ENCODE results near the gene HOXB13.

Gene HOXB13

DNA sequence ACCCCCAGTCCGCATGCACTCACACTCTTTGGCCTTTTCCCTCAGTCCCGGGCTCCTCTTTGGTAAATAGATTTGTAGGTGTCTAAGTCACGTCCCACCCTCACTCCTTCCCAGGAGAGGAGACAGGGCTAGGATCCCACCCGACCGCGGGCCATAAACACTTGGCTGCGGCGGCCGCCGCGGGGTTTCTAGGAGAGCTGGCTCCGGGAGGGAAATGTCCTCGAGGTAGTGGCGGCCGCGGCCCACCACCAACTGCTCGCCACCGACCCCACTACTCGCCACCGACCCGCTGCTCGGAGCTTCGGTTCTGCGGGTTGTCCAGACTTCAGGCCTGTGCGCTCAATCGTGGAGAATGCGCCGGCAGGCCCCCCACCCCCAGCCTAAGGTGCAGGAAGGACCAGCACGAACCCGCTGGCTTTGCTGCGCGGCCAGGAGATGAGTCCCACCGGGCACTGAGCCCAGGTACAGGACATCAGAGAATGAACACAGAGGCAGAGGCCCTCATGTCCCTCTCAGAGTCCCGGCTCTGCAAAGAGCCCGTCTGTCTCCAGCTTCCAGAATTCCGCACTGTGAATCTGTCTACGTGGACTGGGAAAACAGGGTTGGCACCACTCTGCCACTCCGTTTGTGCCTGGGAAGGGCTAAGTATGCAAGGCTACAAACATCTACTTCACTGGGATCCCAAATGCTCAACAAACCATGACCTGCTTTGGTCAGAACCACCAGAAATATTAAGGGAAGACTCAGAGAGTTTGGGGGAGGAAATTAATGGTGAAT is 3.1 kb downstream of the HOXB13 start:
- no peak overlapping the region for H3K27ac ChIP-seq (ENCODE audit: low read length)
- H4K20me1 ChIP-seq (ENCODE audit: insufficient read depth, low read length) = no peaks in the 10 kb centered on the region
- peaks cover 16% of the 10 kb centered on the region for H3K4me1 ChIP-seq (ENCODE audit: low read length)
- H2AFZ ChIP-seq (ENCODE audit: low read depth, low read length) = no peak overlapping the region
- peaks cover 9% of the 10 kb centered on the region; the same call in 1 of the 2 replicates for H3K27me3 ChIP-seq (ENCODE audit: low read depth, low read length)
- no peaks in the 10 kb centered on the region for H3K79me2 ChIP-seq (ENCODE audit: low read length)
- H3K36me3 ChIP-seq (replicated peaks; ENCODE audit: low read depth, low read length) = no peaks in the 10 kb centered on the region
- TF ChIP-seq CTCF (IDR thresholded peaks at IDR 0.05; ENCODE audit: low read depth, low read length) (no peak), EZH2phosphoT487 (IDR thresholded peaks at IDR 0.05; ENCODE audit: low read depth) (no peak)
- no peak overlapping the region for H3K9ac ChIP-seq (ENCODE audit: low read length)
- H3K9me3 ChIP-seq (ENCODE audit: insufficient read depth, low read length) = no peaks in the 10 kb centered on the region
- no peak overlapping the region for H3K4me3 ChIP-seq (ENCODE audit: low read length)
- H3K4me2 ChIP-seq (ENCODE audit: low read length) = no peak overlapping the region

- Histone ChIP-seq H3K27me3 (ENCODE audit: low read depth, low read length) (peaks cover 5% of the 10 kb centered on the region; the same call in 1 of the 2 replicates), H3K9ac (ENCODE audit: low read length) (no peak overlapping the region), H3K9me3 (ENCODE audit: insufficient read depth, low read length) (no peaks in the 10 kb centered on the region), H3K36me3 (replicated peaks; ENCODE audit: low read depth, low read length) (no peaks in the 10 kb centered on the region), H2AFZ (ENCODE audit: low read depth, low read length) (no peak overlapping the region), H3K4me1 (ENCODE audit: low read length) (peaks cover 14% of the 10 kb centered on the region), H3K27ac (ENCODE audit: low read length) (no peak overlapping the region), H3K4me3 (ENCODE audit: low read length) (no peak overlapping the region), H3K4me2 (ENCODE audit: low read length) (no peak overlapping the region), H4K20me1 (ENCODE audit: insufficient read depth, low read length) (no peaks in the 10 kb centered on the region), H3K79me2 (ENCODE audit: low read length) (no peaks in the 10 kb centered on the region)
- no peak for TF ChIP-seq EZH2phosphoT487 (IDR thresholded peaks at IDR 0.05; ENCODE audit: low read depth)
- TF ChIP-seq CTCF (IDR thresholded peaks at IDR 0.05; ENCODE audit: low read depth, low read length) = no peak
Measured at GRCh38 chr17:48725004-48725287, 3.6 kb downstream of the HOXB13 start.

GRCh38 chr17:48724251-48725003 is 4.1 kb downstream of the HOXB13 start:
- peak overlapping the region; percentile 56 for H3K4me2 ChIP-seq (ENCODE audit: low read length)
- no peaks in the 10 kb centered on the region for H3K36me3 ChIP-seq (replicated peaks; ENCODE audit: low read depth, low read length)
- H2AFZ ChIP-seq (ENCODE audit: low read depth, low read length) = peak overlapping the region; percentile 74; the same call in 1 of the 2 replicates
- H3K79me2 ChIP-seq (ENCODE audit: low read length) = no peaks in the 10 kb centered on the region
- no peak overlapping the region for H3K27ac ChIP-seq (ENCODE audit: low read length)
- TF ChIP-seq CTCF (IDR thresholded peaks at IDR 0.05; ENCODE audit: low read depth, low read length) = peak; percentile 78
- TF ChIP-seq EZH2phosphoT487 (IDR thresholded peaks at IDR 0.05; ENCODE audit: low read depth) = no peak
- H3K9me3 ChIP-seq (ENCODE audit: insufficient read depth, low read length) = no peaks in the 10 kb centered on the region
- no peaks in the 10 kb centered on the region for H4K20me1 ChIP-seq (ENCODE audit: insufficient read depth, low read length)
- peaks cover 10% of the 10 kb centered on the region for H3K4me1 ChIP-seq (ENCODE audit: low read length)
- peaks cover 2% of the 10 kb centered on the region; the same call in 1 of the 2 replicates for H3K27me3 ChIP-seq (ENCODE audit: low read depth, low read length)
- H3K4me3 ChIP-seq (ENCODE audit: low read length) = peak overlapping the region; percentile 40; the same call in 1 of the 2 replicates
- no peak overlapping the region for H3K9ac ChIP-seq (ENCODE audit: low read length)

Measured in OCI-LY3 (cell line).